Cortex of kidney (tissue), 1 donor: Measurements from ENCODE around the gene AKAP3.

ENCODE experiments used
- DNase-seq: peaks from one replicate; lab custom pipeline; 2025; lab: John Stamatoyannopoulos, UW

Gene AKAP3

GRCh38 chr12:4595881-4596280, 53.0 kb downstream of the AKAP3 start:
- no peak for DNase-seq

GRCh38 chr12:4591180-4591687, 57.6 kb downstream of the AKAP3 start:
- no peak for DNase-seq

GRCh38 chr12:4589941-4590340, 58.9 kb downstream of the AKAP3 start:
- DNase-seq: no peak

- no peak for DNase-seq
These were observed 59.9 kb downstream of the AKAP3 start for GRCh38 chr12:4588916-4589315.

- no peak for DNase-seq
These were observed 61.7 kb downstream of the AKAP3 start for GRCh38 chr12:4587108-4587507.

- no peak for DNase-seq
These were observed 62.4 kb downstream of the AKAP3 start for GRCh38 chr12:4586500-4586899.

- DNase-seq: no peak
These were observed 64.0 kb downstream of the AKAP3 start for GRCh38 chr12:4584896-4585295.

GRCh38 chr12:4584281-4584680, 64.6 kb downstream of the AKAP3 start:
- DNase-seq: no peak

- no peak for DNase-seq
These were observed 68.6 kb downstream of the AKAP3 start for GRCh38 chr12:4580281-4580688.

- no peak for DNase-seq
These were observed 69.3 kb downstream of the AKAP3 start for GRCh38 chr12:4579305-4580102.

GRCh38 chr12:4572680-4573079, 76.2 kb downstream of the AKAP3 start:
- DNase-seq: no peak

GRCh38 chr12:4569261-4569660, 79.6 kb downstream of the AKAP3 start:
- DNase-seq: no peak

GRCh38 chr12:4567073-4567881, 81.6 kb downstream of the AKAP3 start:
- no peak for DNase-seq

GRCh38 chr12:4566474-4566873, 82.4 kb downstream of the AKAP3 start:
- DNase-seq: no peak
